H9 (cell line): ENCODE results near the gene TRABD. TPM values are rescaled to one million over a fixed set of nuclear protein-coding genes. Genes with fewer than 3 reads are reported as not detected.

Experiments
- DNase-seq: peaks from one replicate; pipeline ENCODE4 v3.0.0-alpha.2; 2017
- H2AFZ ChIP-seq: one replicate; pipeline ENCODE4 v1.6.1; 2013; ENCODE audit warnings: mild to moderate bottlenecking, low read length, control low read depth, moderate library complexity
- H2AK5ac ChIP-seq: 2 replicates; pipeline ENCODE4 v1.6.1; 2013; ENCODE audit warnings: low read length, control low read depth, mixed read lengths; ENCODE audit not compliant: insufficient read length
- H2BK120ac ChIP-seq: one replicate; pipeline ENCODE4 v1.6.1; 2013; ENCODE audit warnings: low read depth, mild to moderate bottlenecking, low read length, control low read depth, inconsistent platforms; ENCODE audit not compliant: poor library complexity, severe bottlenecking
- H2BK12ac ChIP-seq: 2 replicates; pipeline ENCODE4 v1.6.1; 2013; ENCODE audit warnings: low read length, control low read depth, mixed read lengths, low read depth; ENCODE audit not compliant: insufficient read length
- H2BK15ac ChIP-seq: 2 replicates; pipeline ENCODE4 v1.6.1; 2013; ENCODE audit warnings: low read depth, low read length, control low read depth
- H2BK20ac ChIP-seq: one replicate; pipeline ENCODE4 v1.6.1; 2013; ENCODE audit warnings: low read depth, mild to moderate bottlenecking, low read length, control low read depth, inconsistent platforms; ENCODE audit not compliant: poor library complexity, severe bottlenecking
- H2BK5ac ChIP-seq: 2 replicates; pipeline ENCODE4 v1.6.1; 2013; ENCODE audit warnings: low read length, control low read depth, mixed read lengths; ENCODE audit not compliant: insufficient read length
- H3K14ac ChIP-seq: 2 replicates; pipeline ENCODE4 v1.6.1; 2013; ENCODE audit warnings: low read length, control low read depth; ENCODE audit not compliant: insufficient read depth
- H3K18ac ChIP-seq: 2 replicates; pipeline ENCODE4 v1.6.1; 2013; ENCODE audit warnings: low read depth, mild to moderate bottlenecking, mixed read lengths, low read length, control low read depth; ENCODE audit not compliant: insufficient read length
- H3K23ac ChIP-seq: 2 replicates; pipeline ENCODE4 v1.6.1; 2013; ENCODE audit warnings: low read length, control low read depth, mixed read lengths, low read depth; ENCODE audit not compliant: insufficient read length
- H3K23me2 ChIP-seq: 2 replicates; pipeline ENCODE4 v1.6.1; 2013; ENCODE audit warnings: low read depth, mild to moderate bottlenecking, mixed read lengths, low read length, control low read depth; ENCODE audit not compliant: insufficient read length, poor library complexity, severe bottlenecking
- H3K27ac ChIP-seq: 2 replicates; pipeline ENCODE4 v1.5.1; 2013; ENCODE audit warnings: low read length, control low read depth, mixed read lengths, low read depth; ENCODE audit not compliant: insufficient read length
- H3K27me3 ChIP-seq: 2 replicates; pipeline ENCODE4 v1.6.1; 2013; ENCODE audit warnings: low read length, control low read depth, inconsistent platforms; ENCODE audit not compliant: insufficient read depth
- H3K4ac ChIP-seq: 2 replicates; pipeline ENCODE4 v1.6.1; 2013; ENCODE audit warnings: low read depth, mild to moderate bottlenecking, control low read depth, inconsistent platforms, low read length, moderate library complexity
- H3K4me1 ChIP-seq: 2 replicates; pipeline ENCODE4 v1.6.1; 2013; ENCODE audit warnings: low read length, control low read depth, inconsistent platforms; ENCODE audit not compliant: insufficient read depth
- H3K4me2 ChIP-seq: 2 replicates; pipeline ENCODE4 v1.6.1; 2013; ENCODE audit warnings: low read length, control low read depth, mixed read lengths; ENCODE audit not compliant: insufficient read length, insufficient read depth
- H3K56ac ChIP-seq: 2 replicates; pipeline ENCODE4 v1.6.1; 2013; ENCODE audit warnings: low read depth, mild to moderate bottlenecking, mixed read lengths, low read length, control low read depth; ENCODE audit not compliant: insufficient read length
- H3K79me1 ChIP-seq: 2 replicates; pipeline ENCODE4 v1.6.1; 2013; ENCODE audit warnings: low read depth, mild to moderate bottlenecking, moderate library complexity, low read length, control low read depth, inconsistent platforms; ENCODE audit not compliant: insufficient read depth, poor library complexity, severe bottlenecking
- H3K79me2 ChIP-seq: 2 replicates; pipeline ENCODE4 v1.6.1; 2013; ENCODE audit warnings: low read length, control low read depth, inconsistent platforms; ENCODE audit not compliant: insufficient read depth
- H3K9ac ChIP-seq: 2 replicates; pipeline ENCODE4 v1.6.1; 2013; ENCODE audit warnings: low read length, control low read depth, mixed read lengths; ENCODE audit not compliant: insufficient read length; ENCODE audit errors: extremely low read depth
- H3K9me3 ChIP-seq: one replicate; pipeline ENCODE4 v1.6.1; 2013; ENCODE audit warnings: low read depth, low read length, inconsistent platforms; ENCODE audit not compliant: control insufficient read depth
- H3T11ph ChIP-seq: one replicate; pipeline ENCODE4 v1.6.1; 2013; ENCODE audit warnings: mild to moderate bottlenecking, low read length, control low read depth, inconsistent platforms
- H4K20me1 ChIP-seq: one replicate; pipeline ENCODE4 v1.6.1; 2013; ENCODE audit not compliant: control insufficient read depth, insufficient read length, insufficient read depth
- H4K5ac ChIP-seq: 2 replicates; pipeline ENCODE4 v1.6.1; 2013; ENCODE audit warnings: low read depth, mild to moderate bottlenecking, mixed read lengths, low read length, control low read depth; ENCODE audit not compliant: insufficient read length
- H4K8ac ChIP-seq: replicated peaks from 2 replicates; pipeline ENCODE4 v1.6.1; 2013; ENCODE audit warnings: low read length, control low read depth, mixed read lengths, low read depth; ENCODE audit not compliant: insufficient read length
- H4K91ac ChIP-seq: 2 replicates; pipeline ENCODE4 v1.6.1; 2013; ENCODE audit warnings: low read depth, mild to moderate bottlenecking, moderate library complexity, mixed read lengths, low read length, control low read depth; ENCODE audit not compliant: insufficient read length
- H3K27ac Mint-ChIP-seq, 3 experiments: 2 replicates in 2 of 3; 3 replicates in 1 of 3; pipeline ENCODE4 v1.8.0; 2020 to 2021; ENCODE audit warnings: mixed read lengths in 3 of 3, mild to moderate bottlenecking in 1 of 3, moderate library complexity in 1 of 3
- H3K27me3 Mint-ChIP-seq: 2 replicates; pipeline ENCODE4 v1.8.0; 2021; ENCODE audit warnings: low read depth, mild to moderate bottlenecking, moderate library complexity, mixed read lengths
- H3K36me3 Mint-ChIP-seq, 3 experiments: 2 replicates in 2 of 3; 3 replicates in 1 of 3; pipeline ENCODE4 v1.8.0; 2020 to 2021; ENCODE audit warnings: low read depth in 3 of 3, mixed read lengths in 3 of 3; ENCODE audit not compliant: insufficient read depth in 1 of 3
- H3K4me1 Mint-ChIP-seq, 2 experiments: 2 replicates each; pipeline ENCODE4 v1.8.0; 2020; ENCODE audit warnings: mixed read lengths in 2 of 2
- H3K4me3 Mint-ChIP-seq, 2 experiments: 2 replicates in 1 of 2; 3 replicates in 1 of 2; pipeline ENCODE4 v1.8.0; 2020 to 2021; ENCODE audit warnings: mild to moderate bottlenecking in 2 of 2, mixed read lengths in 2 of 2, moderate library complexity in 1 of 2
- H3K9me3 Mint-ChIP-seq, 2 experiments: 2 replicates in 1 of 2; 3 replicates in 1 of 2; pipeline ENCODE4 v1.8.0; 2020; ENCODE audit warnings: mild to moderate bottlenecking in 2 of 2, mixed read lengths in 2 of 2, moderate library complexity in 1 of 2
- WGBS: extraction: QIAGEN DNeasy Blood & Tissue Kit; methylation state at CpG from one replicate; pipeline ENCODE4 v1.1.7; 2013; ENCODE audit warnings: missing lambda C conversion rate, low lambda C conversion rate, mixed read lengths; ENCODE audit not compliant: insufficient read length; ENCODE audit errors: extremely low coverage; 5-methylcytosine and 5-hydroxymethylcytosine counted together
- total RNA-seq: library from RNA; stranded (reverse); gene quantifications from 2 replicates; pipeline ENCODE4 v1.2.1, GENCODE V29; 2021
- TF ChIP-seq, protein P1 (sequence below): fragments of 200-600 bp; sonication (generic); conservative IDR thresholded peaks from 3 replicates; pipeline ENCODE4 v1.8.0; 2021; ENCODE audit warnings: antibody characterized with exemption, mild to moderate bottlenecking

Gene TRABD
- total RNA-seq, 1 experiment from 2014 or later = 47.8 TPM

DNA sequence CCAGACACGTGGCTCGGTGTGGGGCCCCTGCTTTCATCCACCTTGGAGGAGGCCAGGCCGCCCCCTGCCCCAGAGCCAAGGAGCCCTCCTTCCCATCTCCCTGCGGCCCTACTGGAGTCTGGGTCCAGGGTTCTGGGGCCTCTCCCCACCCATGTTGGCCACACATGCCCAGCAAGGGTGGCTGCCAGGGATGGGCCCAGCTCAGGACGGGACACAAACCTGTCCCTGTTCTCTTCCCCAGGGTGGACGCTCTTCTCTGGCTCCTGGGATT lies 10.6 kb upstream of the TRABD start:
- Histone ChIP-seq H3K23ac (no peak overlapping the region), H3K18ac (no peak overlapping the region), H3K79me2 (no peaks in the 10 kb centered on the region), H2BK12ac (no peak overlapping the region), H3T11ph (no peak overlapping the region), H3K4ac (no peak overlapping the region), H2BK15ac (no peak overlapping the region), H4K5ac (no peak overlapping the region), H3K4me2 (no peak overlapping the region), H2BK5ac (no peak overlapping the region), H3K27me3 (no peaks in the 10 kb centered on the region; the same call in 1 of the 2 replicates), H3K27ac (no peak overlapping the region), H2BK120ac (no peak overlapping the region), H2AFZ (no peak overlapping the region), H3K9ac (no peak overlapping the region), H3K14ac (no peak overlapping the region; the same call in 1 of the 2 replicates), H2AK5ac (no peak overlapping the region), H4K91ac (no peak overlapping the region), H3K4me1 (no peaks in the 10 kb centered on the region), H4K8ac (no peak overlapping the region), H3K79me1 (no peaks in the 10 kb centered on the region), H2BK20ac (no peak overlapping the region), H4K20me1 (no peaks in the 10 kb centered on the region), H3K23me2 (peaks cover 5% of the 10 kb centered on the region), H3K9me3 (no peaks in the 10 kb centered on the region), H3K56ac (no peak overlapping the region)
- peaks cover 4 to 5% of the 10 kb centered on the region in 2 experiments for H3K4me1 Mint-ChIP-seq
- WGBS = no CpG with 5 or more reads among the region's 6 CpGs
- no peaks in the 10 kb centered on the region; a peak in 2 of 5 replicates for H3K9me3 Mint-ChIP-seq
- no peak for DNase-seq
- H3K27ac Mint-ChIP-seq = no peak overlapping the region; a peak in 1 of 7 replicates
- TF ChIP-seq, protein P1, sequence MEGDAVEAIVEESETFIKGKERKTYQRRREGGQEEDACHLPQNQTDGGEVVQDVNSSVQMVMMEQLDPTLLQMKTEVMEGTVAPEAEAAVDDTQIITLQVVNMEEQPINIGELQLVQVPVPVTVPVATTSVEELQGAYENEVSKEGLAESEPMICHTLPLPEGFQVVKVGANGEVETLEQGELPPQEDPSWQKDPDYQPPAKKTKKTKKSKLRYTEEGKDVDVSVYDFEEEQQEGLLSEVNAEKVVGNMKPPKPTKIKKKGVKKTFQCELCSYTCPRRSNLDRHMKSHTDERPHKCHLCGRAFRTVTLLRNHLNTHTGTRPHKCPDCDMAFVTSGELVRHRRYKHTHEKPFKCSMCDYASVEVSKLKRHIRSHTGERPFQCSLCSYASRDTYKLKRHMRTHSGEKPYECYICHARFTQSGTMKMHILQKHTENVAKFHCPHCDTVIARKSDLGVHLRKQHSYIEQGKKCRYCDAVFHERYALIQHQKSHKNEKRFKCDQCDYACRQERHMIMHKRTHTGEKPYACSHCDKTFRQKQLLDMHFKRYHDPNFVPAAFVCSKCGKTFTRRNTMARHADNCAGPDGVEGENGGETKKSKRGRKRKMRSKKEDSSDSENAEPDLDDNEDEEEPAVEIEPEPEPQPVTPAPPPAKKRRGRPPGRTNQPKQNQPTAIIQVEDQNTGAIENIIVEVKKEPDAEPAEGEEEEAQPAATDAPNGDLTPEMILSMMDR = no peak
- H3K4me3 Mint-ChIP-seq = no peak overlapping the region
- H3K36me3 Mint-ChIP-seq = peaks cover 0 to 14% (median 4%) of the 10 kb centered on the region in 3 experiments; a peak in 5 of 7 replicates
- H3K27me3 Mint-ChIP-seq = peaks cover 15% of the 10 kb centered on the region
